TTC549 (cell line): ENCODE data around the gene RAB3IL1.

Experiments used
- FAIRE-seq: peaks from 2 replicates; lab custom pipeline; 2012; peaks lifted over from hg19 to GRCh38; lab: Jason Lieb, UNC

RAB3IL1 gene

DNA sequence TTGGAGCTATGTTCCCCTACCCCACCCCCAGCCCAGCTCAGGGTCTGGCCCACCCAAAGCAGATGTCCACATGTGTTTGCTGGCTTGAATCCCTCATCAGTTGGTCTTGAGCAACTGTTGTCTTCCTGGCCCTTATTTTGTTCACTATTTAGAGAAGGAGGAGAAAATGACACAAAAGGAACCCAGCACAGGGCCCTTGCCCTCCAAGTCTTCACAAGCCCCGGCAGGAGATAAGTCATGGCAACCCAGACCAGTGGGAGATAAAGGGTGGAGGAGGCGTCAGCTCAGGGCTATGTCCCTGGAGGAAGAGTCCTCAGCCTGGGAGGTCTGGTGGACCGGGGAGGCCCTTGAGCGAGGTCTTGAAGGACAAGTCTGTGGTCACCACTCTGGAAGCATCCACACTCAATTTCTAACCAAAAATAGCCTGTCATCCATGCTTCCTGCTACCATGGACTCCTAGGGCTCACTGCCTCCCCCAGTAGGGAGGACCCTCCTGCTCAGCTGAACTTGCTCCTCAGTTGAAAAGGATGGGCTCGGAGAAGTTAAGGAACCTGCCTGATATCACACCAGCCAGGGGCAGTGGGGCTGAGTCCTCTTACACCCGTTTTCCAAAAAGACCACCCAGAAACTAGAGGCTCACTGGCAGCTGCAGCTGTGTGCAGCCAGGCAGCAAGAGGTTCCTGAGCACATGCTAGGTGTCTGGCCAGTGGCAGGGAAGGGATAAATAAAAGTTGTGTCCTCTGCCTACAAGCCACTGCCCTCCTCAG lies 1.8 kb upstream of the RAB3IL1 start:
- no peak for FAIRE-seq

DNA sequence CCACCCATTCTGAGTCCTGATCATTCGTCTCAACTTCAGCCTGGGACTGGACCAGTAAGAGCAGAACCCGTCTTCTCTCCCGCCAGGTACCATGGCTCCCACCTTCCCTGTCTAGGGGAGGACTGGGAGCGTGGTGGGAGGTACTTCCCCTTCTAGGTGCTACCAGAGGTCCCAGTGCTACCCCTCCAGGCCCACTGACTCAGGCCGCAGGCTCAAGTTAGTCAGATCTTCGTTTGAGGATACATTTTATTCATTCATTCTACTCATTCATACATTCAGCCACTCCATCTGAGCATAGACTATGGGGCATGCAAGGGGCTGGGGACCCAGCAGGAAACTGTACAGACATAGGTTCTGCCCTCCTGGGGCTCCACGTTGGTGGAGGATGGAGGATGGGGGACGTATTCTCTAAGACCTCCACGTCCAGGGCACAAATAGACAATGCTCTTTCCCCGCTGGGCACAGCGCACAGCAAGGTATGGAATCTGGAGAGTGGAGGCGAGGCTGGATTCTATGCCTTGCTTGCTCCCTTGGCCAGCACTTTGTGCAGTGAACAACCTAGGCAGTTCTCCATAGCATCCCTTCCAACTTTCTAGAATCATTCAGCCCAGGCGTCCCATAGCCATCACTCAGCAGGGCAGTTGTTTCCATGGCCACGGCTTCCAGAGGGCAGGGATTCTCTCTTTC lies 1.0 kb upstream of the RAB3IL1 start:
- FAIRE-seq, result no peak

DNA sequence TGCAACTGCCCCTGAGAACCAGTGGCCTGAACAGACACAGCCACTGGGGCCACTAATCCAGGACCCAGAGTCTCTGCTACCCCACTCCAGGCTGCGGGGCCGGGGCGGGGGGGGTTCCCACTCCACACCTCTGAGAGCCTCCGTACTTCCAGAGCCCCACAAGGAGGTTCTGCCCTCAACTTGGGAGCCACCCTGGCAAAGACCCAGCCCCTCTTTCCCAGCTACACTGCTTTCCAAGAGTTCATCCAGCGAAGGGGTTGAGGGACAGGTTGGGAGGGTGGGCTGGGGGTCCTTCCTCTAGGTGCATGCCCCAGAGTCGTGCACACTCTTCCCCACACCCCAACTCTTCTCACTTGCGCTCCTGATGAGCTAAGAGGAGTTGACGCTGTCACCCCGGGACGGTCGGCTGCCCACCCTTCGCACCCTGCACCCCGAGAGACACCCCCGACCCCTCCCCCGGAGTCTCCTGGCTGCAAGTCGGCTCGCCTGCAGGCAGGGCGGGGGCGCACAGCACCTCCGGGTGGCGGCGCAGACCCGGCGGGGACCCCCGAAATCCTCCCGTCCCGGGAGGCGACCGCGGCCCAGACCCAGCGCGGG lies 531 bp downstream of the RAB3IL1 start:
- no peak for FAIRE-seq

DNA sequence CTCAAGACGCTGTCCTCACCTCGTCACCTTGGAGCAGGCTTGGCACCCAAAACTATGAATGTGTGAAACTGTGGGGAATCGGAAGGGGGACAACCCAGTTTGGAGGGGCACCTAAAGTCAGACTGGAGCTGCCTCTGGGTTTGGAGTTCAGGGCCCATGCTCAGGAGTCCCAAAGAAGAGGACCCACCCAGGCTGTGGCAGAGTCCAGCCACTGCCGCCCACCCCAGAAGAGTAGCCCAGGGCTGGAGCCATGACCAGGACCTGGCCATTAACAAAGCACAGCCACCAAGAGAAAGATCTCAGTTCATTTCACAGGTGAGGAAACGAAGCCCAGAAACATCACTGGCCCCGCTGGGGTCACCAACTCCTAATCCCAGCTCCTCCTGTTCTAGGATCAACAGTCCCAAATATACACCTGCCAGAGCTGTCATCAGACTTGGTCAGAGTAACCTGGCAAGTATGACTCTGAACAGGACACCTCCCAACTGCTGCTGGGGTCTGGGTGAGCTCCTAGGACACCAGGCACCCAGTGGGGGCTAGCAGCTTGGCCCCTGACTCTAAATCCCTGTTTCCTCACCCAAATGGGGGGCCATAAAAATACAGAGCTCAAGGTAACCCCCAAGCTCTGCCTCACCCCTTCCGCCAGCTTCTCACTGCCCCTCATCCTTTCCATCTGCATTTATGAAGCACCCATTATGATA lies 2.7 kb downstream of the RAB3IL1 start:
- no peak for FAIRE-seq

DNA sequence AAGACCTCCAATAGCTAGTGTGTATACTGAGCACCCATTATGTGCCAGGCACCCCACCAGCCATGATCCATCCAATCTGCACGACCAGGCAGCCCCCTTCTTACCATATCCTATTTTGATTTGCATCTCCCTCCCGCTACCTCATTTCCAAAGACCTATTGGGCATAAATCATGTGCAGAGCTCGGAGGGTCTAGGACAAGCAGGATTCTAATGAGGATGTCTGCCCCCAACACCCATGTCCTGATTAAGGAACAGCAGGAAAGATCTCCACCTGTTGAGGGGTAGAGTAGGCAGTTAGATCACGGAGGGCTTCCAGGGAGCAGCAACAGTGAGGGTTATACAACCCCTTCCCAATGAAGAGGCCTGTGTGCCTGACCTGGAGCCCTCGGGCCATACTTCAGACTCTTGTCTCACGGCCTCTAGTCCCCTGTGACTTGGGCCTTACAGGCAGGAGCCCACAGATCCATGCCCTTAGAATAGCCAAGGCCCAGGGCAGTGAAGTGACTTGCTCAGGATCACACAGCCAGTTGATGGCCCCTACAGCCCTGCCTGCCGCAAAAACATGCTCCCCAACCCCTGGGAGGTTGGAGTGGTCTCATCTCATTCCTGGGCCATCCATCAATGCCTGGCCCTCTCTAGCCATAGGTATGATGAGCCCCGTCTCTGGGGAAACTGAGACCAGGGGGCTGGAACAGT lies 3.5 kb downstream of the RAB3IL1 start:
- FAIRE-seq, result no peak

DNA sequence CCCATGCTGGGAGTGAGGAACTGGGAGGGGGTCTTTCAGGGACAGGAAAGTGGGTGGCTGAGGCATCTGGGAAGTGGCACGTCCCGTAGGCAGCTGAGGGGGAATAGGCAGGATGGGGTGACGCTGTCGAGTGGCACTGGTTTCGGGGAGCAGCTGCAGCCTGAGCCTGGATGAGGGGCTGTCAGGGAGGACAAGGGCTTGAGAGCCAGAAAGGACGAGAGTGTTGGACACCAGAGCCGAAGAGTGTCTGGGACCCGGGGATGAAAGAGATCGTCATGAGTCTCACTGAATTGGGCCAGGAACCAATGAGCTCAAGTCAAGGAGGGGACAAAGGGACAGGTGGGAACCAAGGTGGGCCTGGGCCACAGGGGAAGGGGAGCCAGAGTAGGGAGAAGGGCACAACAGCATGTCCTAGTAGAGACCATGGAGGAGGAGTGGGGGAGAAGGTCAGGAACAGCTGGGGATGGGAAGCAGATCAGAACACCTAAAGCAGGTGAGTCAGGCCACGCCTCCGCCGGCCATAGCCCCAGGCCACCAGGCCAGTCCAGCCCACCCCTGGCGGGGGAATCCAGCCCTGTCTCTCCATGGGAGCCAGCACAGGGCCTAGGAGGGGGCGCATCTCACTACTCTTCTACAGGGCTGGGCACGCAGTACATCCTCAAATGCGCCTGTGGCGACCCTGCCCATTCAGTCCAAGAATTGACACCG lies 4.2 kb downstream of the RAB3IL1 start:
- no peak for FAIRE-seq

DNA sequence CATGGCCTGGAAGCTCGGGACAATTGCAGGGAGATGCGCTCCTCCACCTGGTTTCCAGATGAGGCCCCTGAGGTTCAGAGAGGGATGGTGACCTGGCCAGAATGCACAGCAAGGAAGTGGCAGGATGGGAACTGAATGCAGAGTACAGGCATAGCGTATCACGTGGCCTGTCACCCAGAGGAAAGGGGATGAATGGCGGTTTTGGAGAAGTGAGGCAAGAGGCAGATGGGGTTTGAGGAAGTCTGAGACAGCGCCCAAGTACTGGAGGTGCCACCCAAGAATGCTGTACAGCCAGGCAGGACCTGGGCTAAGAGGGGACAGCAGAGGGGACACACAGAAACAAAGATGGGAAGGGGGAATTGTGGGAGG lies 4.9 kb downstream of the RAB3IL1 start:
- FAIRE-seq, result no peak

DNA sequence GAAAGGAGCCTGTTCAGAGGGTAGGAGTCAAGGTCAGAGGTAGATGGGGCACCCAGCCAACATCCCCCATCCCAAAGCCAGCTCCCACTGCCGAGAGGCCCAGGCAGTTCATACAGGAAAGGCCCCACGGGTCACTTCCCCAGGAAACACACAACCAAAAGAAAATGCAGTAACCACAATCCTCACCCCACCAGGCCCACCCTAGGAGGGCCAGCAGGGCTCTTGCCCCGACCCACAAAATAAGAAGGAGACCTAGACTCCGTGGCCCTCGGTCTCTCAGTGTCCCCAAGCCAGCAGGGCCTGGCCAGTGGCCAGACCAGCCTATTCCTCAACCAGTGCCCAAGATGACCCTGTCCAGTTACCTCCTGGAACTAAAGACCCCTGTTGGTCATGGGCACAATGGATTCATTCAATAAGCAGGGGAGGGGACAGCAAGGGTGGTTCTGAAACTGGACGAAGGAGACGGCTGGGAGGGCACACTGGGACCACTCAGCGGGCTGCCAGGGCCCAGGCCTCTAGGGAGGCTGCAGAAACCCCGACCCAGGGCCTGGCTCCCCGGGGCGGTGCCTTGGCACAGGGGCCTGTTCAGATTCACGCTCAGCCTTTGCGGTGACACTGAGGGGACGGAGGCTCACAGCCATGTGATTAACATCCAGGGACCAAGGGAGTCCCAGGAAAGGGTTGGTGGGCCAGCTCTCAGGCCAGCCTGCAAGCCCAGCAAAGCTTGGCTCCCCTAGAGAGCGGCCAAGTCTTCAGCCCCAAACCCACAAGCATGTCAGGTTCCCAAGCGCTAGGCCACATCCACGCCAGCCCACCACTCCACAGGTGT lies 5.5 kb downstream of the RAB3IL1 start:
- FAIRE-seq, result no peak

DNA sequence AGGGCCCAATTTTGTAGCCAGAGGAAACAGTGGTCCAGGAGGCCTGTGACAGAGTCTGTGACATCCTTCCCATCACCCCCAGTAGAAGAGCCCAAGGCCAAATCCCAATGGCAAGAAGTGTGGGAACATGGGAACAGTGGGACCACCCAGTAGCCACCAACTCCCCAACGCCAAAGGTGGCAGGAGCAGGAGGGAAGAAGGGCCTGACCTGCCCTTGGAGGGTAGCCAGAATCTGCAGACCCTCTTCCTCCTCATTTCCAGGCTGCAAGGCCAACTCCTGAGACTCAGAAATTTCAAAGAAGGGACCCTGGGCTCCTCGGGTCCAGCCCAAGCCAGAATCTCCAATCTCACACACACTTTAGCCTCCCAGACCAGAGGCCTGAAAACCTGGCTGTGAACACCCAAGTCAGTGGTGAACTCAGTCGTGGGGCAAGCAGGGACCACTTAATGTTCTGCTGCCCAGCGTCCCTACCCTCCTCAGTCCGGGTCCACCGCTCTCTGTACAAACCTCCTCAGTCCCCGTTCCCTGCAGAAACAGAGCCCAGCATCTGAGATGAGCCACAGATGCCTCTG lies 6.2 kb downstream of the RAB3IL1 start:
- FAIRE-seq, result no peak

DNA sequence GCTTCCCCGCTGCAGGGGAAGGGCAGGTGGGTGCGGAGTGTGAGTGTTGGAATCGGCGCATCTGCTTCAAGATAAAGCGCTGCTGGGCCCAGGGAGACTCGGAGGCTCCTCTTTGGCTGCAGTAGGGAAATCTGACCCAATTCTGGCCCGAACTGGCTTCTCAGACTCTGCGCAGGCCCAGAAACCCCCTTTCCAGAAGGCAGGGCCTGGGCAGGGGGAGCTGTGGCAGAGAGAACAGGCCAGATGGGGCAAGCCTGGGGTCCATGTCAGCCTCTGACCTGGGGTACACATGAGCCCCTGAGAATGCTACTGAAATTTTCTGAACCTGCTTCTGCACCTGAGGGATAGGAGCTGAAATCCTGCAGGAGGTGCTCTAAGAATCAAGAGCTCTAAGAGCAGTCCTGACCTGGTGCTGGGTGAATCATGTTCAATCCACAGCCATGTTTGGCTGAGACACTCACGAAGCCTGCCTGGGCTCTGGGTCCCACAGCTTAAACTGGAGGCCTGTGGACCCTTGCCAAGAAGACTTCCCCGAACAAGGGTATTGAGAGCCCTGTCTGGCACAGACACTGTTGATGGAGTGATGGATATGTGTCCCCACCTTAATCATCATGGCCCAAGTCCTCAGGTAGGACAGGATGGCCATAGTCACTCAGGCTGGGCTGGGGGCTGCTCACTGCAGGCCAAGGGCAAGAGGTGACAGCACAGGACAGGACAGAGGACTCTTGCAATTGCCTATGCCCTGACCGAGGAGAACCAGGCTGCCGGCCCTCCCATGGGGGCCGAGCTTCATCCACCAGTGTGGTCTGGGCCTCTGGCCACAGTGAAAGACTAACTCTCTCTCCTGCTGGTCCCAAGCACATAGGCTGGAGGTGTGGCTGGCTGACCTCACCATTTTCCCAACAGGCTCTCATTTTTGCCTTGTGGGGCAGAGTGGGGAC lies 6.9 kb downstream of the RAB3IL1 start:
- FAIRE-seq, result no peak

DNA sequence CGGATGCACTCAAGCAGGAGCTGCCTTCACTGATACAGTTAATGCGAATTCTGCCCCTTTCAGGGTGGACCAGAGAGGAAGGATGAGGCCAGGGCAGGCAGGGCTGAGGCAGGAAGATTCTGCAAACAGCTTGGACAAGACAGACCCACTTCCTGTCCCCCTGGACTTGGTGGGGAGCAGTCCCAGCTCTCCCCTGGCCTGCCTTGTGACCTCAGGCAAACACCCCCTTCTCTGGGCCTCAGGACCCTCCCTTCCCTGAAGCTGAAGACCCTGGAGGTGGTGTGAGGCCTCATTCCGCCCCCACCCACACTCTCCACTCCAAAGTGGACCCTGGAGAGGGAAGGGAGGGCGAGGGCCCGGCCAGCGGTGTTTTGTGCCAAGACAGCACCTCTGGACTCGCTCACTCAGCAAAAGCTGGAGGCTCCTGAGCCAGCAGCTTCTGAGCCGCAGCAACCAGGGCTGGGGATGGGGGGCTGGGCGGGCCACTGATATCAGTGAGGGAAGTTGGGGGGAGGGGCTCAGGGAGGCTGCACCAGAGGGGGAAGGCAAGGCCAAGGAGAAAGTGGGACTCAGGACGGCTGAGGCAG lies 8.5 kb downstream of the RAB3IL1 start:
- FAIRE-seq, result no peak

DNA sequence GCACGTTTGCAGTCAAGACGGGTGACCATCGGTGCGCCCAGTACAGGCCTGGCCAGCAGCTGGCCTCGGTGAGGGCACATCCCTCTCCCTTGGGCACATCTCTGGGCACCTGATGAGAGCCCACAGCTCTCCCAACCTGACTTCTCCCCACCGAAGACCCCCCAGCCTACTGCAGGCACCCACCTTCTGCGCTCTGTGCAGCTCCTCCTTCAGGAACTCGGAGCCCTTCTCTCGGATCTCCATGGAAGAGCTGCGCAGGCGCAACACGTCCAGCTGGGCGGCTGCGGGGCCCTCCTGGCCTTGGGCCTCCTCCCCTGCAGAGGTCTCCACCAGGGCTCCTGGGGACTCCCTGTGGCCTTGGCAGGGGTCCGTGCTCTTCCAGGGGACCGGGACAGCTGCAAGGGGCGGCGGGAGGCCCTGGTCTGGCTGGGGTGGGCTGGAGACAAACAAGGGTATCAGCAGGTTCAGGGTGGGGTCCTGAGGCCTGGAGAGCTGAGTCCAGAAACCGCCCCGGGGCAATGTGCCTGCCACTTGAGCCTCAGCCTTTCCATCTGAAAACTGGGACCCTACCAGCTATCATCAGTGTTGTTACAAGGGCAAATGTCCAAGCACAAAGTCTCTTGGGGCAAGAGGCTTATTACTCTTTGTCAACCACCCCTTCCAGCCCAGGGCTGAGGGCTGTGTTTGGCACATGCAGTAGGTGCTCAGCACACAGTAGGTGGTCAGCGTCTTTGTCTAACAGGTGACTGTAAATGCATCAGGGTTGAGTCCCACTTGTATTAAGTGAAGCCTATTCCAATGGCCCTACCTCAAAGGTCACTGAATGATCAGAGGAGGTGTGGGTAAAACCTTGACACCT lies 9.3 kb downstream of the RAB3IL1 start:
- no peak for FAIRE-seq

DNA sequence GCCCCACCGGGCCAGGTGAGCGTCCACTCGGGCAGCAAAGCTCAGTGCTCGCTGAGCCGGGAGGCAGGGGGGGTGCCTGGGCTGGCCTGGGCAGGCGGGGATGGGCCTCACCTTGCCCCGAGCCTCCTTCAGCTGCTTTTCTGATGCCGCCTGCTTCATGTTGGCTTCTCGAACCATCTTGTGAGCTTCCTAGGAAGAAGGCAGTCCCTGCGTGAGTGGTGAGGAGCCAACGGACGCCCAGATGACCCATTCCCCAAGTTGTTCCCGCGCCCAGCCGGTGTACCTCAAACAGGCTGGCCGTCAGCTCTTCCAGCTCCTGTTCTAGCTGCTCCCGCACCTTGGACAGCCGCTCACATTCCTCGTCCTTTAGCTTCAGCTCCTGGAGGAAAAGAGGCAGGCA lies 10.1 kb downstream of the RAB3IL1 start:
- no peak for FAIRE-seq

DNA sequence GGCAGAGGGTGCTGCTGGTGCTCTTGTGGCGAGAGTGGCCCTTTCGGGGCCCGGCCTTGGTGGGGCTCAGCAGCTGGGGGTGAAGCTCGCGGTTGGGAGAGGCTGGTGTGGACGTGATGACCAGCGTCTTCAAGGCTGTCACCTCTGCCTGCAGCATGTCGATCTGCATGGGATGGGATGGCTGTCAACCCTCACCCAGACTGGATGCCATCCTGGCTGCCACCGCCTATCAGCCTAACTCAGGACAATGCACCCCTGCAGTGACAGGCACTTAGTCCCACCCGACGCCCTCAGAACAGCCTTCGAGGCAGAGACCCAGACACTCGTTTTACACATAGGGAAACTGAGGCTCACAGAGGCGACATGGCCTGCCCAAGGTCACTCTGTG lies 10.8 kb downstream of the RAB3IL1 start:
- no peak for FAIRE-seq

DNA sequence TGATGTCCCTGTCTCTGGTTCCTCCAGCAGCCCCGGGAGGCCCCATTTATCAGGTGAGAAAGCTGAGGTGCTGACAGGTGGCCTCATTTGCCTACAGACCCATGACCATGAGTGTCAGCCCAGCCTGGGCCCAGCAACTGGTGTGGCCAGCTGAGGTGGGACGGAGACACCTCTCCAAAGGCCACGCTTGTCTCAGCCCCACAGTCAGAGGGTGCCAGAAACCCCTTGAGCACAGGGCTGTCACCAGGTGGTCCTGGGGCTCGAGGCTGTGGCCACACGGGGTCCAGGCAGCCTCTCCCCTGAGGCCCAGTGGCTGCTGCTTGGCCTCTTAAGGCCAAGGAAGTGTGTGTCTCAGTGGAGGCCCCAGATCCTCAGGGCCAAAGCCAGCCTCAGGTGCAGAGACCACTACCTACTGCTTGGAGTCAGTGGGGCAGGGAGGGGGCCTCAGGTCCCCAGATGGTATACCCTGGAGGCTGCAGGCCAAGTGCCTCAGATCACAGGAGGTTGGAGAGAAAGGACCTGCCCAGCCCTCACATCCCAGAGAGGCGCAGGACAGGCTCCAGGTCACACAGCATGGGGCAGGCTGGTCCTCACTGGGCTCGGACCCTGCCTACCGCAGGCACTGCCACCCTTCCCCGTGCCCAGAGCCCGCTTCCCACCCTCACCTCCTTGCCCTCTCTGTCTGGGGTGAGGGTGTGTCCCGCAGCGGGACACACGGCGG lies 11.4 kb downstream of the RAB3IL1 start:
- FAIRE-seq, result no peak

DNA sequence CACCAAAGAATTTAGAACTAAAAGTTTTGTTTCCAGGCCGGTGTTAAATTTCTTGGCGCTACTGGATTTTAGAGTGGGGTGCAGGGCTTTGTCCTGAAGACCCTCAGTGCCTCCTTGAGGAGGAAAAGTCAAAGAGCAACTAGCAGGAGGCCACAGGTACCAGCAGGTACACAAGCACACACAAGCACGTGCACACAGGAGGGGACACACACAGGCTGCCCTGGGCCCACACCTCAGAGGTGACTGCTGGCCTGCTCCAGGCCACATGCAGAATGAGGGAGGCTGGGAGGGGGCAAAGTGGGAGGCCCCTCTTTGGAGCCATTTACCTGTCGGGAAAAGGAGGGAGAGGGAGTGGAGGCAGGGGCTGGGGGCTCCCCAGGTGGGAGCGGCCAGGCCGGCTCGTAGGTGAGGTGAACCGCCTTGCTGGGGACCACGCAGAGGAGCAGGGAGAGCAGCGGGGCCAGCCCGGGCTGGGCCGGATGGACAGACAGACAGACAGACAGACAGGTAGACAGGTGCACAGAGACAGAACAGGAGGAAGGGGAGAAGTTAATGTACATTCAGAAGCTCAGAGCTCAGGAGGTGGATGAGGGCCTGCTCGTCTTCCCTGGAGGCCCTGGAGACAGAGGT lies 12.2 kb downstream of the RAB3IL1 start:
- FAIRE-seq, result no peak

DNA sequence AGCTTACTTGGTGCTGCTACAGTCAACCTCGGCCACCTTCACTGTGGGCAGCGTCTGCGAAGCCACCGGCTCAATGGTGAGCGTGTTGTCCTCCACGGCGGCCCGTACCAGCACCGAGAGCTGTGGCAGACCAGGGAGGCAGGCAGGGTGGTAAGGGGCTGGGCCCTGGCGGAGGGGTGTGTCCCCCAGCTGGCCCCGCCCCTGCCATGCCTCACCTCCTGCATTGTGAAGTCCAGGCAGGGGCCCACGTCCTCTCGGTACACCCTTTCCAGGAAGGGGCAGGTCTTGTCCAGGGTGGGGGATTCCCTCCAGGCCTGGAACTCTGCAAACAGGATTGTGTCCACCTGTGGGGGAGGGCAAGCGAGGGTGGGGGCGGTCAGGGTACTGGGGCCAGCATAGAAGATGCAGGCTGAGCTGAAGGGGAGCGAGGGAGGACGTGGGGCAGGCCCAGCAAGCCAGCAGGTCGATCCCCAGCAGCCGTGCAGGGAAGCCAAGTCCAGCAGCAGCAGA lies 12.8 kb downstream of the RAB3IL1 start:
- FAIRE-seq, result no peak
